CD14-positive monocyte (primary cell): ENCODE results near the gene DUS2. TPM values are rescaled to one million over a fixed set of nuclear protein-coding genes. Genes with fewer than 3 reads are reported as not detected.

Experiments used
- DNase-seq, 3 donors: peaks; one replicate each; pipeline ENCODE4 v3.0.0-alpha.2; 2011 to 2022
- H2AFZ ChIP-seq: 2 replicates; pipeline ENCODE4 v1.6.0; 2012; ENCODE audit warnings: mild to moderate bottlenecking, low read depth, low read length, inconsistent platforms; ENCODE audit not compliant: insufficient read depth, poor library complexity, severe bottlenecking
- H3K27ac ChIP-seq, 2 donors: 1 replicate in 1 of 2; 2 replicates in 1 of 2; pipeline ENCODE4 v1.5.1; 2012 to 2013; ENCODE audit warnings: low read length in 2 of 2, control low read depth in 1 of 2, inconsistent platforms in 1 of 2, low read depth in 1 of 2, mild to moderate bottlenecking in 1 of 2
- H3K27me3 ChIP-seq, 2 donors: one replicate each; pipeline versions ENCODE4 v1.6.0 to v1.6.1; 2011 to 2013; ENCODE audit warnings: low read length in 2 of 2; ENCODE audit not compliant: control insufficient read depth in 2 of 2, insufficient read depth in 2 of 2
- H3K36me3 ChIP-seq, 2 donors: replicated peaks in 1 of 2; 1 replicate in 1 of 2; 2 replicates in 1 of 2; pipeline versions ENCODE4 v1.5.1 to v1.6.1; 2012 to 2013; ENCODE audit warnings: low read length in 2 of 2, control low read depth in 1 of 2, inconsistent platforms in 1 of 2, mild to moderate bottlenecking in 1 of 2; ENCODE audit not compliant: insufficient read depth in 2 of 2, control insufficient read depth in 1 of 2
- H3K4me1 ChIP-seq, 2 donors: 1 replicate in 1 of 2; 2 replicates in 1 of 2; pipeline versions ENCODE4 v1.5.1 to v1.6.1; 2012 to 2013; ENCODE audit warnings: low read length in 2 of 2, control low read depth in 1 of 2, inconsistent platforms in 1 of 2, mild to moderate bottlenecking in 1 of 2, moderate library complexity in 1 of 2; ENCODE audit not compliant: insufficient read depth in 2 of 2, control insufficient read depth in 1 of 2
- H3K4me2 ChIP-seq: replicated peaks from 2 replicates; pipeline ENCODE3; 2012; ENCODE audit warnings: low read length, moderate library complexity, mild to moderate bottlenecking; ENCODE audit not compliant: poor library complexity, severe bottlenecking; ENCODE audit errors: extremely low read depth
- H3K4me3 ChIP-seq, 3 experiments: fragments of 200-600 bp in 1 of 3; sonication (generic) in 1 of 3; replicated peaks in 1 of 3; 1 replicate in 2 of 3; 2 replicates in 1 of 3; pipeline ENCODE4 v1.5.1; 2011 to 2013; ENCODE audit warnings: low read length in 3 of 3, mild to moderate bottlenecking in 3 of 3, control low read depth in 2 of 3, low read depth in 2 of 3, inconsistent platforms in 1 of 3, moderate library complexity in 1 of 3
- H3K79me2 ChIP-seq: 2 replicates; pipeline ENCODE4 v1.6.0; 2012; ENCODE audit warnings: mild to moderate bottlenecking, control low read depth, inconsistent platforms, low read length, moderate library complexity; ENCODE audit not compliant: insufficient read depth
- H3K9ac ChIP-seq: 2 replicates; pipeline ENCODE4 v1.6.0; 2017; ENCODE audit warnings: low read length, mild to moderate bottlenecking; ENCODE audit not compliant: insufficient read depth, poor library complexity, severe bottlenecking
- H3K9me3 ChIP-seq, 2 donors: replicated peaks in 1 of 2; 1 replicate in 1 of 2; 2 replicates in 1 of 2; pipeline versions ENCODE4 v1.5.1 to v1.6.1; 2012 to 2013; ENCODE audit warnings: low read length in 2 of 2, control low read depth in 1 of 2; ENCODE audit not compliant: control insufficient read depth in 1 of 2, insufficient read depth in 1 of 2
- H4K20me1 ChIP-seq: 2 replicates; pipeline ENCODE4 v1.6.0; 2012; ENCODE audit warnings: mild to moderate bottlenecking, low read length, control low read depth, moderate library complexity; ENCODE audit not compliant: insufficient read depth
- H3K27ac Mint-ChIP-seq, 7 donors: one replicate each; pipeline ENCODE4 v1.8.0; 2020; ENCODE audit warnings: mild to moderate bottlenecking in 7 of 7, mixed read lengths in 7 of 7, moderate library complexity in 6 of 7, inconsistent platforms in 2 of 7
- H3K27me3 Mint-ChIP-seq, 3 donors: one replicate each; pipeline ENCODE4 v1.8.0; 2021 to 2022; ENCODE audit warnings: low read depth in 3 of 3, mild to moderate bottlenecking in 3 of 3, mixed read lengths in 3 of 3, moderate library complexity in 3 of 3, inconsistent platforms in 1 of 3
- H3K36me3 Mint-ChIP-seq, 2 donors: one replicate each; pipeline ENCODE4 v1.8.0; 2020; ENCODE audit warnings: mixed read lengths in 2 of 2, inconsistent platforms in 1 of 2, mild to moderate bottlenecking in 1 of 2
- H3K4me1 Mint-ChIP-seq: one replicate; pipeline ENCODE4 v1.8.0; 2020; ENCODE audit warnings: mild to moderate bottlenecking, mixed read lengths
- H3K4me3 Mint-ChIP-seq, 2 donors: one replicate each; pipeline ENCODE4 v1.8.0; 2020; ENCODE audit warnings: mild to moderate bottlenecking in 2 of 2, mixed read lengths in 2 of 2, moderate library complexity in 1 of 2
- H3K9me3 Mint-ChIP-seq, 7 donors: one replicate each; pipeline ENCODE4 v1.8.0; 2020 to 2022; ENCODE audit warnings: mixed read lengths in 7 of 7, mild to moderate bottlenecking in 6 of 7, moderate library complexity in 6 of 7, inconsistent platforms in 2 of 7
- WGBS: methylation state at CpG from one replicate; pipeline ENCODE4 v1.1.5; 2013; ENCODE audit warnings: missing lambda C conversion rate; ENCODE audit not compliant: insufficient coverage; 5-methylcytosine and 5-hydroxymethylcytosine counted together
- intact Hi-C, 2 donors: fragments of 100-400 bp; cut with micrococcal nuclease; formaldehyde crosslinking; loops; one replicate each; pipeline versions ENCODE4 v1.15.0 to v1.15.1; 2023
- polyA plus RNA-seq, 3 donors: library from polyadenylated mRNA; depleted of rRNA in 1 of 3; unstranded in 2 of 3; stranded (reverse) in 1 of 3; fragments of 300-500 nt in 2 of 3; fragments of >200 nt in 1 of 3; fragmentation: Illumina TruSeq in 2 of 3; gene quantifications; 1 replicate in 2 of 3; 2 replicates in 1 of 3; pipeline ENCODE4 v1.2.3, GENCODE V29; 2012 to 2021
- TF ChIP-seq, protein P1 (sequence below): fragments of 200-600 bp; IDR thresholded peaks from one replicate; pipeline ENCODE4 v1.8.0; 2022; ENCODE audit warnings: antibody characterized with exemption, mild to moderate bottlenecking

The DUS2 gene
- polyA plus RNA-seq, 3 donors: 18.4 to 40.7 (median 33.2) TPM

DNA sequence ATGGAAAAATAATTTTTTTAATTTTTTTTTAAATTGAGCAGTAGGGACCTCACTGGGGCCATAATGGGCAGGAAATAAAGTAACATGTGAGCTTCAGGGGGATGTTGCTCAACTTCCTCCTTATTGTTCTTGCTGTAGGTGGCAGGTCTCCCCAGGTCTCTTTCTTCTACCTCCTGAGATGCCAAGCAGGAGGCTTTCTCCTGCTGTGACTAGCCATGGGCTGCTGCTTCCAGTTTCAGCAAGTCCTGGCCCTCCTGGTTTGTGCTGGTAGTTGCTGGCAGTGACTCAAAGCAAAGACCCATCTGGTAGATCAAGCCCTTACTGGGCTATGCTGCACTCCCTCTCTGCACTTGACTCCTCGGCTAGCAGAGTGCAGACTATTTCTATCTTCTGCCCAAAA is 9.6 kb upstream of the DUS2 start:
- Histone ChIP-seq H3K4me1 (peaks cover 21 to 22% of the 10 kb centered on the region in 2 donors), H3K9ac (no peak overlapping the region), H3K79me2 (no peaks in the 10 kb centered on the region), H3K27ac (peak overlapping the region; percentile 51 to 66), H4K20me1 (no peaks in the 10 kb centered on the region), H2AFZ (peak overlapping the region; percentile 61), H3K9me3 (no peaks in the 10 kb centered on the region), H3K4me3 (peak overlapping the region in 1 of 3 experiments; percentile 32), H3K27me3 (no peaks in the 10 kb centered on the region), H3K36me3 (no peaks in the 10 kb centered on the region), H3K4me2 (peak overlapping the region; percentile 26)
- TF ChIP-seq, protein P1, sequence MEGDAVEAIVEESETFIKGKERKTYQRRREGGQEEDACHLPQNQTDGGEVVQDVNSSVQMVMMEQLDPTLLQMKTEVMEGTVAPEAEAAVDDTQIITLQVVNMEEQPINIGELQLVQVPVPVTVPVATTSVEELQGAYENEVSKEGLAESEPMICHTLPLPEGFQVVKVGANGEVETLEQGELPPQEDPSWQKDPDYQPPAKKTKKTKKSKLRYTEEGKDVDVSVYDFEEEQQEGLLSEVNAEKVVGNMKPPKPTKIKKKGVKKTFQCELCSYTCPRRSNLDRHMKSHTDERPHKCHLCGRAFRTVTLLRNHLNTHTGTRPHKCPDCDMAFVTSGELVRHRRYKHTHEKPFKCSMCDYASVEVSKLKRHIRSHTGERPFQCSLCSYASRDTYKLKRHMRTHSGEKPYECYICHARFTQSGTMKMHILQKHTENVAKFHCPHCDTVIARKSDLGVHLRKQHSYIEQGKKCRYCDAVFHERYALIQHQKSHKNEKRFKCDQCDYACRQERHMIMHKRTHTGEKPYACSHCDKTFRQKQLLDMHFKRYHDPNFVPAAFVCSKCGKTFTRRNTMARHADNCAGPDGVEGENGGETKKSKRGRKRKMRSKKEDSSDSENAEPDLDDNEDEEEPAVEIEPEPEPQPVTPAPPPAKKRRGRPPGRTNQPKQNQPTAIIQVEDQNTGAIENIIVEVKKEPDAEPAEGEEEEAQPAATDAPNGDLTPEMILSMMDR: no peak
- WGBS: no CpG with 5 or more reads among the region's 1 CpG
- peak in 2 of 3 donors; percentile 43 to 54 for DNase-seq
- Mint-ChIP-seq H3K36me3 (no peaks in the 10 kb centered on the region), H3K27me3 (peaks cover 0 to 4% (median 0%) of the 10 kb centered on the region in 3 donors), H3K9me3 (no peaks in the 10 kb centered on the region), H3K4me1 (peaks cover 26% of the 10 kb centered on the region), H3K27ac (peak overlapping the region; percentile 62 to 94 (median 86)), H3K4me3 (peak overlapping the region in 1 of 2 donors; percentile 67)
- intact Hi-C loops: no loop called here

DNA sequence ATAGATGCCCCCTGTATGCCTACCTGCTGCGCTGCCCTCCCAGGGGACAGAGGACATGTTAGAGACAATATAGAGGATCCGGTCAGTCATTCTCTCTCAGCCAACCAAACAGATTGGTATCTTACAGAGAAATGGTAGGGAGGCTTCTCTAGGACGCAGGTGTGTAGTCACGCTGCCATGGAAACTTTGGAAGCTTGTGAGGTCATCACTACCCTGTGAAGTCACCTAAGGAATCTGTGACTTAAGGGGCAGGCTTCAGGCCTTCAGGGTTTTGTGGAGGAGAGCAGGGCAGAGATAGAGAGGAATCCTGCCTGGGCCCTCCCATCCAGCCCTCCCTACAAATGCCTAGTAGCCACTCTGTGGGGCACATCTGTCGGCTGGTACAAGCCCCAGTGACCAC is 7.4 kb upstream of the DUS2 start, which contains the start of gene DPEP2NB:
Gene DPEP2NB, minus strand, starts transcription at position 231 of the 400 bp plus-strand sequence. Its CDS starts 141 bp downstream, at position 90.
- no peaks in the 10 kb centered on the region for H3K9me3 Mint-ChIP-seq
- 82% methylated on average over 3 of the region's 5 CpGs for WGBS
- H4K20me1 ChIP-seq: no peaks in the 10 kb centered on the region
- H3K4me1 ChIP-seq: peaks cover 18 to 19% of the 10 kb centered on the region in 2 donors
- peaks cover 17% of the 10 kb centered on the region for H3K4me1 Mint-ChIP-seq
- no peaks in the 10 kb centered on the region for H3K79me2 ChIP-seq
- no peak within 1 kb of the TSS for H2AFZ ChIP-seq
- H3K4me2 ChIP-seq: no peak within 1 kb of the TSS
- H3K27me3 ChIP-seq: no peaks in the 10 kb centered on the region
- peaks cover 0 to 4% (median 0%) of the 10 kb centered on the region in 3 donors for H3K27me3 Mint-ChIP-seq
- H3K36me3 Mint-ChIP-seq: no peaks in the 10 kb centered on the region
- intact Hi-C loops: no loop called here
- H3K9me3 ChIP-seq: no peaks in the 10 kb centered on the region
- no peak for DNase-seq
- H3K27ac Mint-ChIP-seq: peak within 1 kb of the TSS in 1 of 7 donors; percentile 8
- TF ChIP-seq, protein P1: no peak
- H3K27ac ChIP-seq: no peak within 1 kb of the TSS
- no peak within 1 kb of the TSS for H3K9ac ChIP-seq
- no peaks in the 10 kb centered on the region for H3K36me3 ChIP-seq
- no peak within 1 kb of the TSS for H3K4me3 ChIP-seq
- no peak within 1 kb of the TSS for H3K4me3 Mint-ChIP-seq
